ENCODE data around the gene LDB3. TPM values are rescaled to one million over a fixed set of nuclear protein-coding genes. Genes with fewer than 3 reads are reported as not detected.

Gene LDB3
- total and polyA plus RNA-seq, 12 donors = 162 to 1,738 (median 1,513) TPM

DNA sequence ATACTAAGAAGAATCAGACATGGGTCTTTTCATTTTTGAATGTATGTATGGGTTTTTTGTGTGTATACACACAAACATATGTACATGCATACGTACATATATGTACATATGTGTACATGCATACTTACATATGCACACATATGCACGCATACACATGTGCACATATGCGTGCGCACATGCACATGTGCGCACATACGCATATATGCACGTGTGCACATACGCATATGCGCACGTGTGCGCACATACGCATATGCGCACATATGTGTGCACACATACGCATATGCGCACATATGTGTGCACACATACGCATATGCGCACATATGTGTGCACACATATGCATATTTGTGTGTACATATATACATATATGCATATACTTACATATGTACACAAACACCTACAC lies 83.2 kb downstream of the LDB3 start:
- 98% methylated on average over 17 of the region's 17 CpGs for WGBS, 2 donors
- no peak overlapping the region for H3K27ac ChIP-seq
- H3K36me3 ChIP-seq = no peaks in the 10 kb centered on the region
- ATAC-seq = no peak
- TF ChIP-seq, protein P1, sequence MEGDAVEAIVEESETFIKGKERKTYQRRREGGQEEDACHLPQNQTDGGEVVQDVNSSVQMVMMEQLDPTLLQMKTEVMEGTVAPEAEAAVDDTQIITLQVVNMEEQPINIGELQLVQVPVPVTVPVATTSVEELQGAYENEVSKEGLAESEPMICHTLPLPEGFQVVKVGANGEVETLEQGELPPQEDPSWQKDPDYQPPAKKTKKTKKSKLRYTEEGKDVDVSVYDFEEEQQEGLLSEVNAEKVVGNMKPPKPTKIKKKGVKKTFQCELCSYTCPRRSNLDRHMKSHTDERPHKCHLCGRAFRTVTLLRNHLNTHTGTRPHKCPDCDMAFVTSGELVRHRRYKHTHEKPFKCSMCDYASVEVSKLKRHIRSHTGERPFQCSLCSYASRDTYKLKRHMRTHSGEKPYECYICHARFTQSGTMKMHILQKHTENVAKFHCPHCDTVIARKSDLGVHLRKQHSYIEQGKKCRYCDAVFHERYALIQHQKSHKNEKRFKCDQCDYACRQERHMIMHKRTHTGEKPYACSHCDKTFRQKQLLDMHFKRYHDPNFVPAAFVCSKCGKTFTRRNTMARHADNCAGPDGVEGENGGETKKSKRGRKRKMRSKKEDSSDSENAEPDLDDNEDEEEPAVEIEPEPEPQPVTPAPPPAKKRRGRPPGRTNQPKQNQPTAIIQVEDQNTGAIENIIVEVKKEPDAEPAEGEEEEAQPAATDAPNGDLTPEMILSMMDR (IDR thresholded peaks at IDR 0.05) = no peak
- intact Hi-C loops (cut with DNase I) = loop anchor here in 1 of 10 donors (10.0 kb wide), 1 partner anchor 133 kb away; no protein-coding TSS in a partner anchor
- peaks cover 0 to 49% (median 20%) of the 10 kb centered on the region in 9 donors for H3K4me1 ChIP-seq
- H3K9me3 ChIP-seq = no peaks in the 10 kb centered on the region
- H3K27me3 ChIP-seq = peaks cover 0 to 66% (median 42%) of the 10 kb centered on the region in 7 donors
- DNase-seq = no peak
- H3K4me3 ChIP-seq = no peak overlapping the region

DNA sequence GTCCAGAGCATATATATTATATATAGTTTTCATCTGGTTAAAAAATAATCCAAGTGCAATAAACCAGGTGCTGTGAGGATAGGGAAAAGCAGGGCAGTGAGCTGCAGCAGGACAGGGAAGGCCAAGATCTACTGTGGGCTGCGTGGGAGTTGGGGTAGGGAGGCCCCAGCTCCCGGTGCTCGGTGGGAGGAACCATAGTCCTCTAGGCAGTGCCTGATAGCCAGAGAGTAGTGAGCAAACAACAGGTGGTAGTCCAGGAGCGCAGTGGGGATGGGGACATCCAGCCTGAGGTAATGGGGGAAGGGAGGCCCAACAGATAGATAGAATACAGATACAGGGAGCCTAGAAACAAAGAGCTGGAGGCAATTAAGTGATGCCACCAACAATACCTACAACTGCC lies 84.0 kb downstream of the LDB3 start:
- 71 to 79% methylated on average over 4 of the region's 4 CpGs for WGBS, 2 donors
- peaks cover 0 to 47% (median 24%) of the 10 kb centered on the region in 9 donors for H3K4me1 ChIP-seq

DNA sequence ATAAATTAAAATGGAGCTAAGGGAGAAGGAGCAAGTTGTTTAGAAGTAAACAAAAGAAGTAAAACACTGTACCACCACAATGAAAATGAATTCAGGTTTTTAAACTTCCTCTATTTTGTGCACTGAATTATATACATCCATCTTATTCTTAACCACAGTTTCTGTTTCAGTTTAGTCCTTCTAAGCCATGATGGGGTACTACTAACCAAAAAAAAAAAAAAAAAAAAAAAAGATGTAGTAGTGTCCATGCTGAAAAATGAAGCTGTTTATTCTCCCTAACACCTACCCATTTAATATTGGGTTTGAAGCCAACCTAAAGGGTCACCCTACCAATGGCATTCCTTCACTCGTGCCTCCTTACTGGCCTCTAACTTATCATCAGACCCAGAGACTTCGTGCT lies 84.7 kb downstream of the LDB3 start:
- ATAC-seq = no peak

More for the DNA sequence above, 84.0 kb downstream of the LDB3 start:
- TF ChIP-seq, protein P1 (IDR thresholded peaks at IDR 0.05) = no peak
- ATAC-seq (no peak), DNase-seq (no peak)
- H3K4me3 ChIP-seq = no peak overlapping the region
- H3K27ac ChIP-seq = no peak overlapping the region
- H3K9me3 ChIP-seq = no peaks in the 10 kb centered on the region
- intact Hi-C loops (cut with DNase I) = loop anchor here in 1 of 10 donors (10.0 kb wide), 1 partner anchor 132 kb away; no protein-coding TSS in a partner anchor
- peaks cover 0 to 67% (median 42%) of the 10 kb centered on the region in 7 donors for H3K27me3 ChIP-seq
- H3K36me3 ChIP-seq = no peaks in the 10 kb centered on the region

DNA sequence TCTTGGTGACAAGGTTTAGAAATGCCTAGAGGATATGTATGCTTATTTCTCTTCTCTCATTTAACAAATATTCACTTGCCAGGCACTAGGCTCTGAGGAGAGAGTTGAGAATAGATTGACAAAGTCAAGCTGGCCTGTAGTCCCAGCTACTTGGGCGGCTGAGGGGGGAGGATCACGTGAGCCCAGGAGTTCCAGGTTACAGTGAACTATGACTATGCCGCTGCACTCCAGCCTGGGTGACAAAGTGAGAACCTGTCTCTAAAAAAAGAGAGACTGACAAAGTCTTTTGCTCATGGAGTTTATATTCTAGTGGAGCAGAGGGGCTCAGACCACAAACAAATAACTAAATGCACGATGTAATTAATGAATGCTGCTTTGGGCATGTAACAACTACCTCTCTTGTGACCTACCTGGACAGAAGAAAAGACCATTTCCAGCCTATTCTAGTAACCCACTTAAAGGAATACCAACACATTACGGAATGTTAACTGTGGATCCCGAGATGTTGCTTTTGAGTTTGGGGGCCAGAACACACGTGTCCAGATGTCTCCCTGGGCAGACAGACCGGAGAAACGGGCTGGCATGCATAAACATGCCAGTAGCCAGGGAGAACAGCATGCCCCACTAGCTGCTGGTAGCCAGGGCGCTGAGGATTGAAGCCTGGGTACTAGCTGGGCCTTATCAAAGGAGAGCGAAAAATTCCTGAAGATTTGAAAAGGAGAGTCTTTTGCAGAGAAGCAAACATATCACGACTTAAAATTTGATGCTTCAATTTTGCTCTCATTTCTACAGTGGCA lies 85.5 kb downstream of the LDB3 start:
- 52 to 69% methylated on average over 12 of the region's 12 CpGs for WGBS, 2 donors
- DNase-seq = peak in 1 of 2 donors; percentile 52
- H3K4me1 ChIP-seq = peaks cover 0 to 42% (median 31%) of the 10 kb centered on the region in 9 donors
- no peak overlapping the region for H3K4me3 ChIP-seq
- H3K27ac ChIP-seq = peak overlapping the region in 9 of 10 donors; percentile 17 to 99 (median 98)
- intact Hi-C loops (cut with DNase I) = loop anchor here in 1 of 10 donors (10.0 kb wide), 1 partner anchor 131 kb away; no protein-coding TSS in a partner anchor
- H3K9me3 ChIP-seq = no peaks in the 10 kb centered on the region
- ATAC-seq = peak in 6 of 8 donors; percentile 6 to 41 (median 28)
- TF ChIP-seq, protein P1 (IDR thresholded peaks at IDR 0.05) = no peak
- H3K36me3 ChIP-seq = no peaks in the 10 kb centered on the region
- H3K27me3 ChIP-seq = peaks cover 0 to 78% (median 52%) of the 10 kb centered on the region in 7 donors

More for the DNA sequence above, 84.7 kb downstream of the LDB3 start:
- intact Hi-C loops (cut with DNase I) = loop anchor here in 1 of 10 donors (10.0 kb wide), 1 partner anchor 132 kb away; no protein-coding TSS in a partner anchor
- TF ChIP-seq, protein P1 (IDR thresholded peaks at IDR 0.05) = no peak
- Histone ChIP-seq H3K4me3 (no peak overlapping the region), H3K27ac (peak overlapping the region in 9 of 10 donors; percentile 1 to 99 (median 98)), H3K4me1 (peaks cover 0 to 40% (median 25%) of the 10 kb centered on the region in 9 donors), H3K36me3 (no peaks in the 10 kb centered on the region), H3K27me3 (peaks cover 0 to 74% (median 46%) of the 10 kb centered on the region in 7 donors), H3K9me3 (no peaks in the 10 kb centered on the region)
- no peak for DNase-seq
- 35 to 60% methylated on average over 2 of the region's 2 CpGs for WGBS, 2 donors

Data from heart right ventricle (tissue), 16 donors.